Measurements from ENCODE around the gene SLC25A42.

- TF ChIP-seq CTCF (conservative IDR thresholded peaks at IDR 0.05; ENCODE audit: low read depth, low read length) (no peak), EZH2 (IDR thresholded peaks at IDR 0.05; ENCODE audit: borderline replicate concordance, low read depth, low read length, poor library complexity, severe bottlenecking) (no peak)
Observed at GRCh38 chr19:19049406-19049805, 14.4 kb upstream of the SLC25A42 start.

Data from A673 (cell line).